ENCODE data around the gene TBX18. TPM values are rescaled to one million over a fixed set of nuclear protein-coding genes. Genes with fewer than 3 reads are reported as not detected.

TBX18 gene
- total and polyA plus RNA-seq, 2 donors from 2014 or later: 4.1 TPM; not detected in 1

DNA sequence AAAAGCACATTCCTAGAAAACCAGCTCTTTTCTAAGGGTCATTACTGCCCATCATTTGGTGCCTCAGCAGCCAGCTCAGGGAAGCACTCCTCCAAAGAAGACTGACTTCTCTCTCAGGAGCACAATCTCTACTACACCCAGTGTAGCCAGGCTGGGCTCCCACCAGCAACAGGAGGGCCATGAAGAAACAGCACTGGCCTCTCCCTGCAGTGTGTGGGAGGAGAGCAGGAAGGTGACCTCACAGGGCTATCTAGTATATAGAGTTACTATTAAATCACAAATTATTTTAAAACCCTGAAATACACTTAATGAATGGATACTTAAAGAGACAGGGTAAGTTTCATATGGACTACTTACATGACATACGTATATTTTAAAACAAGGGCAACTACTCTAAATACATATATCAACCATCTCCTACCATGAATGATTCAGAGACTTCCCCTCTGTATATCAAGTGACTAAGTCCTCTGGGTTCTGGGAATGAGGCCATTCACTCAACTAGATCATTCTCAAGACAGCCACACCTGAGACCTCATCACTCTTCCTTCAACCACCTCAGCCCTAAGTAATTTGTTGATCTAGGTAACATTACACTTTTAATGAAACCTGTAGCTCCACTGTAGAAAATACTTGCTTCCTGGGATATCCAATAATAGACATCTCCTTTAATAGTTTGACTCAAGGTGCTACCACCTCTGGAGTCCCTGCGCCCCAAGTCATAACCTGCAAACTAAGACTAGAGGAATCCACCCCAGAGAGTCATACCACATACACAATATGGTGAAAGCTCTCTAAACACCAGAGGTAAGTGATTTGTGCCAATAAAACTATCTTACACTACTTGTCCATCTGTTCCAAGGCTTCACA, 25.2 kb downstream of the TBX18 start:
- DNase-seq (no peak), FAIRE-seq (no peak)
- H3K36me3 ChIP-seq (ENCODE audit: control insufficient read depth in 2 of 3, insufficient read depth in 3 of 3, low read length in 3 of 3): no peaks in the 10 kb centered on the region
- TF ChIP-seq, protein P1, sequence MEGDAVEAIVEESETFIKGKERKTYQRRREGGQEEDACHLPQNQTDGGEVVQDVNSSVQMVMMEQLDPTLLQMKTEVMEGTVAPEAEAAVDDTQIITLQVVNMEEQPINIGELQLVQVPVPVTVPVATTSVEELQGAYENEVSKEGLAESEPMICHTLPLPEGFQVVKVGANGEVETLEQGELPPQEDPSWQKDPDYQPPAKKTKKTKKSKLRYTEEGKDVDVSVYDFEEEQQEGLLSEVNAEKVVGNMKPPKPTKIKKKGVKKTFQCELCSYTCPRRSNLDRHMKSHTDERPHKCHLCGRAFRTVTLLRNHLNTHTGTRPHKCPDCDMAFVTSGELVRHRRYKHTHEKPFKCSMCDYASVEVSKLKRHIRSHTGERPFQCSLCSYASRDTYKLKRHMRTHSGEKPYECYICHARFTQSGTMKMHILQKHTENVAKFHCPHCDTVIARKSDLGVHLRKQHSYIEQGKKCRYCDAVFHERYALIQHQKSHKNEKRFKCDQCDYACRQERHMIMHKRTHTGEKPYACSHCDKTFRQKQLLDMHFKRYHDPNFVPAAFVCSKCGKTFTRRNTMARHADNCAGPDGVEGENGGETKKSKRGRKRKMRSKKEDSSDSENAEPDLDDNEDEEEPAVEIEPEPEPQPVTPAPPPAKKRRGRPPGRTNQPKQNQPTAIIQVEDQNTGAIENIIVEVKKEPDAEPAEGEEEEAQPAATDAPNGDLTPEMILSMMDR (IDR thresholded peaks at IDR 0.05; ENCODE audit: borderline replicate concordance, extremely low read depth, insufficient read depth): no peak
- intact Hi-C loops (cut with DNase I): no loop called here
- no peaks in the 10 kb centered on the region for H3K4me1 ChIP-seq (ENCODE audit: control insufficient read depth in 2 of 3, insufficient read depth in 2 of 3, low read depth in 1 of 3, low read length in 3 of 3)
- no peak overlapping the region for H3K27ac ChIP-seq (ENCODE audit: low read depth in 2 of 2, low read length in 2 of 2)
- no peaks in the 10 kb centered on the region for H3K27me3 ChIP-seq (ENCODE audit: control insufficient read depth, insufficient read depth, low read length)
- no peaks in the 10 kb centered on the region for H3K9me3 ChIP-seq (ENCODE audit: control insufficient read depth in 2 of 3, insufficient read depth in 1 of 3, low read length in 3 of 3)
- no peak overlapping the region for H3K4me3 ChIP-seq (ENCODE audit: low read length in 3 of 3)
- no peak overlapping the region for H3K9ac ChIP-seq (ENCODE audit: low read length in 3 of 3)

DNA sequence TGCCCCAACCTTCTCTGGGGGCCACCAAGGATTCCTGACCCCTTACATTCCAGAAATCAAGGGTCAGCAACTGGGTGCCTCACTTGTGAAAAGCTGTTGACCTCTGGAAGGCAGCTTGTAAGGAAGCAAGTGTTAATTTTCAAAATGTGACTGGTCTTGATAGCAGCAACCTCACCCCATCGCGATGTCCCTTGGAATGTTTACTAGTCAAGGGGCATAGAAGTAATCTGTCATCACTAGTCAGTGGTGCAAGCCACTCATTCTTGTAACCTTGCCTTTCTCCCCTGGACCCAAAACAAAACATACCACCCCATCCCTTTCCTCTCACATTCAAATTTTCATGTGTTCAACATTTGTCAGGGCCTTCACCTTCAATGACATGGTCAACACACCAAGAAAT, 30.5 kb downstream of the TBX18 start:
- no peak overlapping the region for H3K4me3 ChIP-seq (ENCODE audit: low read length in 3 of 3)
- no peaks in the 10 kb centered on the region for H3K27me3 ChIP-seq (ENCODE audit: control insufficient read depth, insufficient read depth, low read length)

DNA sequence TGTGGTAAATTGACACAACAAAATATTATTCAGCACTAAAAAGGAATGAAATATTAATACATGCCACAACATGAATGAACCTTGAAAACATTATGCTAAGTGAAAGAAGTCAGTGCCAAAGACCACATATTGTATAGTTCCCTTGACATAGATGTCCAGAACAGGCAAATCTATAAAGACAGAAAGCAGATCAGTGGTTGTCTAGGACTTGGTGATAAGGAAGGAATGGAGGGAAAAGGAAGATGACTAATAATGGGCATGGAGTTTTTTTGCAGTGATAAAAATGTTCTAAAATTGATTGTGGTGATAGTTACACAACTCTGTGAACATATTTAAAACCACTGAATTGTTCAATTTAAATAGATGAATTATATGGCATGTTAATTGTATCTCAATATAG, 32.5 kb downstream of the TBX18 start:
- DNase-seq (no peak), FAIRE-seq (no peak)
- no peak overlapping the region for H3K27ac ChIP-seq (ENCODE audit: low read depth in 2 of 2, low read length in 2 of 2)
- no peaks in the 10 kb centered on the region for H3K9me3 ChIP-seq (ENCODE audit: control insufficient read depth in 2 of 3, insufficient read depth in 1 of 3, low read length in 3 of 3)
- intact Hi-C loops (cut with DNase I): no loop called here
- H3K27me3 ChIP-seq (ENCODE audit: control insufficient read depth, insufficient read depth, low read length): no peaks in the 10 kb centered on the region
- TF ChIP-seq, protein P1 (IDR thresholded peaks at IDR 0.05; ENCODE audit: borderline replicate concordance, extremely low read depth, insufficient read depth): no peak
- H3K9ac ChIP-seq (ENCODE audit: low read length in 3 of 3): no peak overlapping the region
- no peak overlapping the region for H3K4me3 ChIP-seq (ENCODE audit: low read length in 3 of 3)
- H3K4me1 ChIP-seq (ENCODE audit: control insufficient read depth in 2 of 3, insufficient read depth in 2 of 3, low read depth in 1 of 3, low read length in 3 of 3): no peaks in the 10 kb centered on the region
- H3K36me3 ChIP-seq (ENCODE audit: control insufficient read depth in 2 of 3, insufficient read depth in 3 of 3, low read length in 3 of 3): no peaks in the 10 kb centered on the region

More for the DNA sequence above, 30.5 kb downstream of the TBX18 start:
- H3K4me1 ChIP-seq (ENCODE audit: control insufficient read depth in 2 of 3, insufficient read depth in 2 of 3, low read depth in 1 of 3, low read length in 3 of 3): no peaks in the 10 kb centered on the region
- TF ChIP-seq, protein P1 (IDR thresholded peaks at IDR 0.05; ENCODE audit: borderline replicate concordance, extremely low read depth, insufficient read depth): no peak
- H3K36me3 ChIP-seq (ENCODE audit: control insufficient read depth in 2 of 3, insufficient read depth in 3 of 3, low read length in 3 of 3): no peaks in the 10 kb centered on the region
- no peaks in the 10 kb centered on the region for H3K9me3 ChIP-seq (ENCODE audit: control insufficient read depth in 2 of 3, insufficient read depth in 1 of 3, low read length in 3 of 3)
- intact Hi-C loops (cut with DNase I): no loop called here
- FAIRE-seq: no peak
- no peak for DNase-seq
- no peak overlapping the region for H3K27ac ChIP-seq (ENCODE audit: low read depth in 2 of 2, low read length in 2 of 2)
- no peak overlapping the region for H3K9ac ChIP-seq (ENCODE audit: low read length in 3 of 3)
